ENCODE results near the gene GRIN3B. TPM values are rescaled to one million over a fixed set of nuclear protein-coding genes. Genes with fewer than 3 reads are reported as not detected.

The GRIN3B gene, protein sequence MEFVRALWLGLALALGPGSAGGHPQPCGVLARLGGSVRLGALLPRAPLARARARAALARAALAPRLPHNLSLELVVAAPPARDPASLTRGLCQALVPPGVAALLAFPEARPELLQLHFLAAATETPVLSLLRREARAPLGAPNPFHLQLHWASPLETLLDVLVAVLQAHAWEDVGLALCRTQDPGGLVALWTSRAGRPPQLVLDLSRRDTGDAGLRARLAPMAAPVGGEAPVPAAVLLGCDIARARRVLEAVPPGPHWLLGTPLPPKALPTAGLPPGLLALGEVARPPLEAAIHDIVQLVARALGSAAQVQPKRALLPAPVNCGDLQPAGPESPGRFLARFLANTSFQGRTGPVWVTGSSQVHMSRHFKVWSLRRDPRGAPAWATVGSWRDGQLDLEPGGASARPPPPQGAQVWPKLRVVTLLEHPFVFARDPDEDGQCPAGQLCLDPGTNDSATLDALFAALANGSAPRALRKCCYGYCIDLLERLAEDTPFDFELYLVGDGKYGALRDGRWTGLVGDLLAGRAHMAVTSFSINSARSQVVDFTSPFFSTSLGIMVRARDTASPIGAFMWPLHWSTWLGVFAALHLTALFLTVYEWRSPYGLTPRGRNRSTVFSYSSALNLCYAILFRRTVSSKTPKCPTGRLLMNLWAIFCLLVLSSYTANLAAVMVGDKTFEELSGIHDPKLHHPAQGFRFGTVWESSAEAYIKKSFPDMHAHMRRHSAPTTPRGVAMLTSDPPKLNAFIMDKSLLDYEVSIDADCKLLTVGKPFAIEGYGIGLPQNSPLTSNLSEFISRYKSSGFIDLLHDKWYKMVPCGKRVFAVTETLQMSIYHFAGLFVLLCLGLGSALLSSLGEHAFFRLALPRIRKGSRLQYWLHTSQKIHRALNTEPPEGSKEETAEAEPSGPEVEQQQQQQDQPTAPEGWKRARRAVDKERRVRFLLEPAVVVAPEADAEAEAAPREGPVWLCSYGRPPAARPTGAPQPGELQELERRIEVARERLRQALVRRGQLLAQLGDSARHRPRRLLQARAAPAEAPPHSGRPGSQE
- total RNA-seq = under 1 TPM in 1 of 2 donors, not detected in 1; 0.14 TPM

- ATAC-seq (ENCODE audit: insufficient number of reproducible peaks, low FRiP score, low read depth) = no peak
- H3K4me3 ChIP-seq = peak within 1 kb of the TSS; percentile 37
- no peaks in the 10 kb centered on the region for H3K9me3 ChIP-seq
- peaks cover 7% of the 10 kb centered on the region for H3K27me3 ChIP-seq (replicated peaks; ENCODE audit: insufficient read depth)
- H3K4me1 ChIP-seq (ENCODE audit: control insufficient read depth in 1 of 2, low read depth in 2 of 2) = peaks cover 0 to 3% of the 10 kb centered on the region in 2 donors
- TF ChIP-seq, protein P1, sequence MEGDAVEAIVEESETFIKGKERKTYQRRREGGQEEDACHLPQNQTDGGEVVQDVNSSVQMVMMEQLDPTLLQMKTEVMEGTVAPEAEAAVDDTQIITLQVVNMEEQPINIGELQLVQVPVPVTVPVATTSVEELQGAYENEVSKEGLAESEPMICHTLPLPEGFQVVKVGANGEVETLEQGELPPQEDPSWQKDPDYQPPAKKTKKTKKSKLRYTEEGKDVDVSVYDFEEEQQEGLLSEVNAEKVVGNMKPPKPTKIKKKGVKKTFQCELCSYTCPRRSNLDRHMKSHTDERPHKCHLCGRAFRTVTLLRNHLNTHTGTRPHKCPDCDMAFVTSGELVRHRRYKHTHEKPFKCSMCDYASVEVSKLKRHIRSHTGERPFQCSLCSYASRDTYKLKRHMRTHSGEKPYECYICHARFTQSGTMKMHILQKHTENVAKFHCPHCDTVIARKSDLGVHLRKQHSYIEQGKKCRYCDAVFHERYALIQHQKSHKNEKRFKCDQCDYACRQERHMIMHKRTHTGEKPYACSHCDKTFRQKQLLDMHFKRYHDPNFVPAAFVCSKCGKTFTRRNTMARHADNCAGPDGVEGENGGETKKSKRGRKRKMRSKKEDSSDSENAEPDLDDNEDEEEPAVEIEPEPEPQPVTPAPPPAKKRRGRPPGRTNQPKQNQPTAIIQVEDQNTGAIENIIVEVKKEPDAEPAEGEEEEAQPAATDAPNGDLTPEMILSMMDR (IDR thresholded peaks at IDR 0.05) = peak; percentile 32
- DNase-seq (ENCODE audit: low spot score) = no peak
- H3K36me3 ChIP-seq = no peaks in the 10 kb centered on the region
- H3K27ac ChIP-seq = no peak within 1 kb of the TSS
Measured at GRCh38 chr19:1000095-1000494, at the start of gene GRIN3B. GRIN3B (plus strand) TSS chr19:1000419; CDS start chr19:1000438, 19 bp downstream.

DNA sequence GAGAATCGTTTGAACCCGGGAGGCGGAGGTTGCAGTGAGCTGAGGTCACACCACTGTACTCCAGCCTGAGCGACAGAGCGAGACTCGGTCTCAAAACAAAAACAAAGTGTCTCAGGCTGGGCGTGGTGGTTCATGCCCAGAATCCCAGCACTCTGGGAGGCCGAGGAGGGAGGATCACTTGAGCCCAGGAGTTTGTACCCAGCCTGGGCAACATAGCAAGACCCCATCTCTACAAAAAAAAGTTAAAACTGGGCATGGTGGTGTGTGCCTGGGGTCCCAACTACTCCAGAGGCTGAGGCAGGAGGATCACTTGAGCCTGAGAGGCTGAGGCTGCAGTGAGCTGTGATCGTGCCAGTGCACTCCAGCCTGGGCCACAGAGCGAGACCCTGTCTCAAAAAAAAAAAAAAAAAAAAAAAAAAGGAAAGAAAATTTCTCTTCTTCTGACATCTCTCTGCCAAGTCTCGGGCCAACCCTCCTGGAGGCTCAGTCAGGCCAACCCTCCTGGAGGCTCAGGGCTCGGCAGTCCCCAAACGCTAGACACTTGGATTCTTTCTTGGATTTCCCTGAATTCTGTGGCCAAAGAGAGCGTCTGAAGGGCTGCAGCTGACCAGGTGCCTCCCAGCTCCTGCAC is 48.1 kb upstream of the GRIN3B start:
- no peaks in the 10 kb centered on the region for H3K36me3 ChIP-seq
- no peak for DNase-seq (ENCODE audit: low spot score)
- H3K4me3 ChIP-seq = no peak overlapping the region
- no peak for ATAC-seq (ENCODE audit: insufficient number of reproducible peaks, low FRiP score, low read depth)
- H3K4me1 ChIP-seq (ENCODE audit: control insufficient read depth in 1 of 2, low read depth in 2 of 2) = peaks cover 0 to 6% of the 10 kb centered on the region in 2 donors
- no peaks in the 10 kb centered on the region for H3K9me3 ChIP-seq
- H3K27me3 ChIP-seq (replicated peaks; ENCODE audit: insufficient read depth) = no peaks in the 10 kb centered on the region
- no peak overlapping the region for H3K27ac ChIP-seq
- TF ChIP-seq, protein P1 (IDR thresholded peaks at IDR 0.05) = no peak

DNA sequence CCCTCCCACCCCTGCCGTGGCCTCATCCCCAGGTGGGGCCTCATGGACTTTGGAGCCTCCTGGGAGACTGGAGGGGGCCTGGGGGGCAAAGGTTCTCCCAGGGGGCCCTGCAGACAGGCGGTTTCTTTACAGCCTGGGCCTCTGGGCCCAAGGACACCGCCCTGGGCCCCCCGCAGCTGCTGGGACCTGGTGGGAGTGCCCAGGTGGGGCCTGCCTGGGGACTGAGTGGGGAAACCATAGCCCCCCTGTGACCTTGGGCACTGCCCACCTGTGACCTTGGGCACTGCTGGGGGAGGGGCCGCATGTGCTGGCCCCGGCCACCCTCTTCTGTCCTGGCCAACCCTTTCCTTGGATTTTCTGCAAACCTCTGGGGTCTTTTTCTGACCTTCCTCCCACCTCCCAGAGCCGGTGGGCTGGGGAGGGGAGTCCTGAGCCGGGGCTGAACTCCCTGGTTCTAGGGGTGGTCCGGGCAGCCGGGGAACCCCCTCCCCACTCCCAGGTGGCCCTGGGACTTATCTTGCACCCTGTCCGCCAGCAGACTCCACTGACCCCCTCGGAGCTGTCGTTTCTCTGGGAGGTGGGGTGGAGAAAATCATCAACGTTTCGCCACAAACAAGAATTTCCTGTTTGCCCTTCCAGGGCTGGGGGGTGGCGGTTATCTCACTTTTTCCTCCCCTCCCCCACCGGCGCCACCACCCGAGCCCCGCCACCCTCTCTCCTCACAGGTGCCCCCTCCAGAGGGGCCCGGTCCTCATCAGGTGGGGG is 47.4 kb upstream of the GRIN3B start:
- TF ChIP-seq, protein P1 (IDR thresholded peaks at IDR 0.05) = no peak
- no peak for ATAC-seq (ENCODE audit: insufficient number of reproducible peaks, low FRiP score, low read depth)
- no peak overlapping the region for H3K27ac ChIP-seq
- DNase-seq (ENCODE audit: low spot score) = no peak
- no peak overlapping the region for H3K4me3 ChIP-seq
- H3K4me1 ChIP-seq (ENCODE audit: control insufficient read depth in 1 of 2, low read depth in 2 of 2) = peaks cover 0 to 6% of the 10 kb centered on the region in 2 donors
- no peaks in the 10 kb centered on the region for H3K36me3 ChIP-seq
- H3K9me3 ChIP-seq = no peaks in the 10 kb centered on the region
- no peaks in the 10 kb centered on the region for H3K27me3 ChIP-seq (replicated peaks; ENCODE audit: insufficient read depth)

GRCh38 chr19:953445-954271 is 46.6 kb upstream of the GRIN3B start:
- ATAC-seq (ENCODE audit: insufficient number of reproducible peaks, low FRiP score, low read depth) (no peak), DNase-seq (ENCODE audit: low spot score) (no peak)
- Histone ChIP-seq H3K36me3 (no peaks in the 10 kb centered on the region), H3K4me1 (ENCODE audit: control insufficient read depth in 1 of 2, low read depth in 2 of 2) (peaks cover 0 to 6% of the 10 kb centered on the region in 2 donors), H3K4me3 (no peak overlapping the region), H3K27me3 (replicated peaks; ENCODE audit: insufficient read depth) (no peaks in the 10 kb centered on the region), H3K27ac (no peak overlapping the region), H3K9me3 (no peaks in the 10 kb centered on the region)
- TF ChIP-seq, protein P1 (IDR thresholded peaks at IDR 0.05) = no peak
